ENCODE data around the gene TANK. TPM values are rescaled to one million over a fixed set of nuclear protein-coding genes. Genes with fewer than 3 reads are reported as not detected.

Gene TANK
- total RNA-seq, 2 experiments from 2014 or later: 43.4 to 64.9 TPM

DNA sequence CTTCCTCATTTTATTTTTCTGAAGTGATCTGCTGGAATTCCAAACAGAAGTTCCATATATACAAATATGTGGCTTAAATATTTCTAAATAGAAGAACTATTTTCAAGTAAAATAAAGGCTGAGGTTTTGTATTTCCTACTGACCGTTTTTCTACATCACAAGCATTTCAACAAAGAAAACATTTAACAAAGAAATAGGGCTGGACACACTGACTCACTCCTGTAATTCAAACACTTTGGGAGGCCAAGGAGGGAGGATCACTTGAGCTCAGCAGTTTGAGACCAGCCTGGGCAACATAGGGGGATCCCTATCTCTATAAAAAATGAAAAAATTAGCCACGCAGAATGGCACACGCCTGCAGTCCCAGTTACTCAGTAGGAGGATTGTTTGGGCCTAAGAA is 44.6 kb downstream of the TANK start:
- no peak for DNase-seq (ENCODE audit: low spot score)
- ChIA-PET CTCF (ENCODE audit: unreplicated experiment) (no interaction called here), POLR2A (interaction anchor here (0.8 to 1.4 kb wide), 4 partner anchors 9 to 36 kb away, joined by 3 to 4 read pairs (median 3); no protein-coding TSS in a partner anchor)
- TF ChIP-seq EZH2phosphoT487 (IDR thresholded peaks at IDR 0.05; ENCODE audit: borderline replicate concordance, low read depth, low read length): no peak
- TF ChIP-seq, protein P1, sequence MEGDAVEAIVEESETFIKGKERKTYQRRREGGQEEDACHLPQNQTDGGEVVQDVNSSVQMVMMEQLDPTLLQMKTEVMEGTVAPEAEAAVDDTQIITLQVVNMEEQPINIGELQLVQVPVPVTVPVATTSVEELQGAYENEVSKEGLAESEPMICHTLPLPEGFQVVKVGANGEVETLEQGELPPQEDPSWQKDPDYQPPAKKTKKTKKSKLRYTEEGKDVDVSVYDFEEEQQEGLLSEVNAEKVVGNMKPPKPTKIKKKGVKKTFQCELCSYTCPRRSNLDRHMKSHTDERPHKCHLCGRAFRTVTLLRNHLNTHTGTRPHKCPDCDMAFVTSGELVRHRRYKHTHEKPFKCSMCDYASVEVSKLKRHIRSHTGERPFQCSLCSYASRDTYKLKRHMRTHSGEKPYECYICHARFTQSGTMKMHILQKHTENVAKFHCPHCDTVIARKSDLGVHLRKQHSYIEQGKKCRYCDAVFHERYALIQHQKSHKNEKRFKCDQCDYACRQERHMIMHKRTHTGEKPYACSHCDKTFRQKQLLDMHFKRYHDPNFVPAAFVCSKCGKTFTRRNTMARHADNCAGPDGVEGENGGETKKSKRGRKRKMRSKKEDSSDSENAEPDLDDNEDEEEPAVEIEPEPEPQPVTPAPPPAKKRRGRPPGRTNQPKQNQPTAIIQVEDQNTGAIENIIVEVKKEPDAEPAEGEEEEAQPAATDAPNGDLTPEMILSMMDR (conservative IDR thresholded peaks at IDR 0.05; ENCODE audit: low read length): no peak
- no TSS peak for BruUV-seq (replicated peaks)
- Histone ChIP-seq H3K79me2 (ENCODE audit: insufficient read depth, low read depth, low read length) (no peaks in the 10 kb centered on the region), H3K36me3 (ENCODE audit: insufficient read depth, low read length) (peaks cover 33% of the 10 kb centered on the region), H3K4me3 (ENCODE audit: low read depth, low read length, poor library complexity, severe bottlenecking) (no peak overlapping the region), H3K9me3 (ENCODE audit: low read length) (0 out of 2 replicates have a peak, but pooled peaks cover 3% of the 10 kb centered on the region), H3K4me2 (ENCODE audit: low read length) (no peak overlapping the region), H3K4me1 (ENCODE audit: insufficient read depth, low read length, poor library complexity, severe bottlenecking) (no peaks in the 10 kb centered on the region), H3K27ac (ENCODE audit: low read depth, low read length, poor library complexity, severe bottlenecking) (no peak overlapping the region), H4K20me1 (ENCODE audit: insufficient read depth, low read length) (no peaks in the 10 kb centered on the region), H2AFZ (ENCODE audit: low read length) (no peak overlapping the region), H3K9me2 (ENCODE audit: insufficient read depth, low read length) (no peaks in the 10 kb centered on the region)
- intact Hi-C loops (cut with micrococcal nuclease; ENCODE audit: unreplicated experiment): no loop called here

DNA sequence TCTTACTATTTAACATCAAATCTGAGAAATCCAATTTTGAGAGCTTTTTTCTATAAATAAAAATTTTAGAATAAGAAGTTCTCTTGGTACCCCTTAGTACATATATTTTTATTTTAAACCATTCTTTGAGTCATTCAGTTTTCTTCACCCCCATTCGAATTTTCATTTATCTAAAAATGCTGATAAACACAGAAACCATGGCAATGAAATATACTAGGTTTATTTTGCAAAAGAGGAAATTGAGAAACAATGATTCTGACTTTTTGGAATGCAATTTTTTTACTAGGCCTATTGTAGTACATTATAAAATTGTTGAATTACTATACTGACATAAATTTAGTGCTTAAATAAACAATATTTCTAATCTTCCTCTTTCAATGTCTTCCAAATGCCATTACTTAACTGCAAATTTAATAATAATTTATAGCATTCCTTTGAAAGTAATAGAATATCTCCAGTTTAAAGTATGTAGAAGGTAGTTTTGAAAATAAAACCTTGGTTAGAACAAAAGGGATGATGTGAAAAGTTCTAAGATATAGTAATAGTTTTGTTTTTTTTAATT is 46.3 kb downstream of the TANK start:
- ChIA-PET CTCF (ENCODE audit: unreplicated experiment) (no interaction called here), POLR2A (interaction anchor here (0.6 to 1.0 kb wide), 3 partner anchors 10 to 883 kb away, joined by 3 read pairs; no protein-coding TSS in a partner anchor)
- Histone ChIP-seq H3K4me2 (ENCODE audit: low read length) (no peak overlapping the region), H3K27ac (ENCODE audit: low read depth, low read length, poor library complexity, severe bottlenecking) (no peak overlapping the region), H3K36me3 (ENCODE audit: insufficient read depth, low read length) (peaks cover 36% of the 10 kb centered on the region), H3K4me3 (ENCODE audit: low read depth, low read length, poor library complexity, severe bottlenecking) (no peak overlapping the region), H3K9me3 (ENCODE audit: low read length) (0 out of 2 replicates have a peak, but pooled peaks cover 3% of the 10 kb centered on the region), H3K9me2 (ENCODE audit: insufficient read depth, low read length) (no peaks in the 10 kb centered on the region), H4K20me1 (ENCODE audit: insufficient read depth, low read length) (no peaks in the 10 kb centered on the region), H3K4me1 (ENCODE audit: insufficient read depth, low read length, poor library complexity, severe bottlenecking) (no peaks in the 10 kb centered on the region), H3K79me2 (ENCODE audit: insufficient read depth, low read depth, low read length) (no peaks in the 10 kb centered on the region), H2AFZ (ENCODE audit: low read length) (no peak overlapping the region)
- no TSS peak for BruUV-seq (replicated peaks)
- TF ChIP-seq EZH2phosphoT487 (IDR thresholded peaks at IDR 0.05; ENCODE audit: borderline replicate concordance, low read depth, low read length): no peak
- TF ChIP-seq, protein P1 (conservative IDR thresholded peaks at IDR 0.05; ENCODE audit: low read length): no peak
- intact Hi-C loops (cut with micrococcal nuclease; ENCODE audit: unreplicated experiment): no loop called here
- DNase-seq (ENCODE audit: low spot score): no peak

DNA sequence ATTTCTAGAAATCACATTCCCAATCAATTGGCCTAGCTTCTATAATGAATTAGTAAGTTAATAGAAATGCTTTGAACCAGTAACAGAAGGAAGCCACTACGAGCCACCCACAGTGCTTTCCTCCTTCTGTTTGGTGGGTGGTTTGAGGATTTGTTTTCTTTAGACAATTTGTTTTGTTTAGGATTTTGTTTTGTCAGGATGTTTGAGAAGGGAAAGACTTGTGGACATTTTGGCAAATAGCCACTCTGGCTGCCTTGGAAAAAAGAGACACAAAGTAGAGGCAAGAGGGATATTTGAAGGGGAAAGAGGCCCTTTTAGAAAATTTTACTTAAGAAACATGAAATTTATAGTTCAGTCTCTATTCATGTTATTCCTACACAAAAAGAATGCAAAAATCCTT is 47.7 kb downstream of the TANK start:
- Histone ChIP-seq H3K4me1 (ENCODE audit: insufficient read depth, low read length, poor library complexity, severe bottlenecking) (no peaks in the 10 kb centered on the region), H3K27ac (ENCODE audit: low read depth, low read length, poor library complexity, severe bottlenecking) (no peak overlapping the region), H3K9me3 (ENCODE audit: low read length) (no peaks in the 10 kb centered on the region), H3K36me3 (ENCODE audit: insufficient read depth, low read length) (peaks cover 45% of the 10 kb centered on the region), H3K9me2 (ENCODE audit: insufficient read depth, low read length) (no peaks in the 10 kb centered on the region), H3K79me2 (ENCODE audit: insufficient read depth, low read depth, low read length) (no peaks in the 10 kb centered on the region), H4K20me1 (ENCODE audit: insufficient read depth, low read length) (no peaks in the 10 kb centered on the region), H3K4me2 (ENCODE audit: low read length) (no peak overlapping the region), H2AFZ (ENCODE audit: low read length) (no peak overlapping the region), H3K4me3 (ENCODE audit: low read depth, low read length, poor library complexity, severe bottlenecking) (no peak overlapping the region)
- POLR2A ChIA-PET: no interaction called here
- intact Hi-C loops (cut with micrococcal nuclease; ENCODE audit: unreplicated experiment): no loop called here
- DNase-seq (ENCODE audit: low spot score): no peak
- BruUV-seq (replicated peaks): no TSS peak
- CTCF ChIA-PET (ENCODE audit: unreplicated experiment): no interaction called here
- no peak for TF ChIP-seq EZH2phosphoT487 (IDR thresholded peaks at IDR 0.05; ENCODE audit: borderline replicate concordance, low read depth, low read length)
- TF ChIP-seq, protein P1 (conservative IDR thresholded peaks at IDR 0.05; ENCODE audit: low read length): no peak

All from OCI-LY7 (cell line).